HK-2 (cell line): ENCODE data around the gene NAGPA.
"Not testable (repeated sequence)": the region's sequence is repeated elsewhere in the genome, so short reads cannot be mapped to it uniquely, and the experiment has no call there.

Experiments used
- DNase-seq: peaks from one replicate; pipeline ENCODE4 v3.0.0-alpha.2; 2018; ENCODE audit not compliant: unreplicated experiment

The NAGPA gene

DNA sequence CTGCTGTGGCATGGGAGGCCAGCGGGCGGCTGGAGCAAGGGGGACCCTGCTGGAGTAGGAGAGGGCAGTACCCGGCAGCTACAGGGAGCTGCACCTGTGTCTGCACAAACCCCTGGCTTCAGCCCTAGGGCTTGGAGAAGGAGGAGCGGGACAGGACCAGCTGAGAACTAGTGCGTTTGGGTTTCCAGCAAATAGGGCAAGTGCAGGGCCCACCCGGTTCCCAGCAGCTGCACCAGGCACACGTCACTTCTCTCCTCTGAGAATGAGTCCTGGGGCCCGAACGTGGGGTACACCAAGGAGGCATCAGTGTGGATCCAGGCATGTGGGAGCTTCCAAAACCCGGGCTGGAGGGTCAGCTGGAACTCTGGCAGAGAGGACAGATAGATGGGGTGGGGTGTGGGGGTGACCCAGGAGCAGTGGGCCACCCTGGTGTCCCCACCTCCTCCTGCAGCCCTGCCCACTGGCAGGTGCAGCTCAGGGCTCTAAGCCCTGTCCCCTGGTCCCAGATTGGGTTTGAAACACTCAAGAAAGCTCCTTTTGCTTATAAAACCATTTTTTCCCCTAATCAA is 26.4 kb upstream of the NAGPA start:
- no peak for DNase-seq

DNA sequence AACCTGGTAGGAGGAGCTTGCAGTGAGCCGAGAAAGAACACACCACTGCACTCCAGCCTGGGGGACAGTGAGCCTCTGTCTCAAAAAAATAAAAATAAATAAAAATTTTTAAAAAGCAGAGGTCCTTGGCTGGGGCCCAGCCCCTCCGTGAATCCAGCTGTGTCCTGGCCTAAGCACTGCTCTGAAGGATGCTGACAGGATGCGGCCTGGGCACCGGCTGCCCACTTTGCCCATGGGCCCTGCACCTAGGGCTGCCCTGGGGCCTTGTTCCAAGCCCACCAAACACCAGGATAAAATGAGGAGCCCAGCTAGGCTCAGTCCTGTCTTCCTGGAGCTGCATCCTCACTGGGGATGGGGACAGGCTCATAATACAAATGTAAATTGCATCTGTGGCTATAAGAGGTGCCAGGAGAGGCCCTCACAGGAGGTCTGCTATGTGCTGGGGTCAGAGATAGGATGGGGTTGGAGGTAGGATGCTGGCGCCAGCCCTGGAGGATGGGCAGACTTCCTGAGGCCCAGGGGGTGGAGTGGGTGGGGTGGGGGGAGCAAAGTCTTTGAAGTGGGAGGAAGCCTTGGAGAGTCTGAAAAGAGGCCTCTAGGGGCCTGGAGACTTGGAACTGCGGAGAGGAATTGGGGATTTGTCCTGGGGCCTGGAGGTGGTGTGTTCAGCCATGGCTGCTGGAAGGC is 25.8 kb upstream of the NAGPA start:
- no peak for DNase-seq

DNA sequence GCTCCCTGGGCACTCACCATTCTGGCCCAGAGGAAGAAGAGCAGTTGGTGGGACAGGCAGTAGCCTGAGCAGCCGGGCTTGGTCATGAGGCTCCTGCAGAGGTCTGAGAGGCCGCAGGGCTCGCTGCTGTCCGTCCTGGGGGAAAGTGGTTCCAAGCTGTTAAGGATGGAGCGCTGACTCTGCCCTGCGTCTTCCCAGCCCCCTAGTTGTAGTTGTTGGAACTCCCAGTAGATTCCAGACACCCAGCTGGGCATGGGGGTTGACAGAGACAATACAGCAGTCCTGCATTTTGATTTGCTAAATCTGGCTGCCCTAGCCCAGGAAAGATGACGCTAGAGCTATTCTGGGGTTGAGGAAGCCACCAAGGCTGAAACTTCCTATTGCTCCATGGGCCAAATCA is 24.7 kb upstream of the NAGPA start:
- DNase-seq: no peak

DNA sequence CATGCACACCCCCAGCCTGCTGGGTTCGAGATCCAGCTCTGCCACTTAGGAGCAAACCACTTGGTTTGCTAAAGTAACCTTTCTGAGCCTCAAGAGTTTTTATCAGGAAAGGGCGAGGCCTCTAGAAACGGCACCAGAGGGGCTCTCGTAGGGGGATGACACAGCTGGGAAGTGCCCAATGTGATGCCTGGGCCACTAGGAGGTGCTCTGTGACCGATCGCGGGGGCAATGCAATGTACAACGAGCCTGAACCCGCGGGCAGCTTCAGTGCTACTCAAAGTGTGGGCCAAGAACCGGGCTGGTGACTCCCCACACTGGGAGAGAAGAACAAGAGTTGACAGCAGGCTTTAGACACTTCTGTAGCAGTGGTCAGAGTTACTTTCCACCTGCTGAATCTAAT is 22.6 kb upstream of the NAGPA start:
- no peak for DNase-seq

DNA sequence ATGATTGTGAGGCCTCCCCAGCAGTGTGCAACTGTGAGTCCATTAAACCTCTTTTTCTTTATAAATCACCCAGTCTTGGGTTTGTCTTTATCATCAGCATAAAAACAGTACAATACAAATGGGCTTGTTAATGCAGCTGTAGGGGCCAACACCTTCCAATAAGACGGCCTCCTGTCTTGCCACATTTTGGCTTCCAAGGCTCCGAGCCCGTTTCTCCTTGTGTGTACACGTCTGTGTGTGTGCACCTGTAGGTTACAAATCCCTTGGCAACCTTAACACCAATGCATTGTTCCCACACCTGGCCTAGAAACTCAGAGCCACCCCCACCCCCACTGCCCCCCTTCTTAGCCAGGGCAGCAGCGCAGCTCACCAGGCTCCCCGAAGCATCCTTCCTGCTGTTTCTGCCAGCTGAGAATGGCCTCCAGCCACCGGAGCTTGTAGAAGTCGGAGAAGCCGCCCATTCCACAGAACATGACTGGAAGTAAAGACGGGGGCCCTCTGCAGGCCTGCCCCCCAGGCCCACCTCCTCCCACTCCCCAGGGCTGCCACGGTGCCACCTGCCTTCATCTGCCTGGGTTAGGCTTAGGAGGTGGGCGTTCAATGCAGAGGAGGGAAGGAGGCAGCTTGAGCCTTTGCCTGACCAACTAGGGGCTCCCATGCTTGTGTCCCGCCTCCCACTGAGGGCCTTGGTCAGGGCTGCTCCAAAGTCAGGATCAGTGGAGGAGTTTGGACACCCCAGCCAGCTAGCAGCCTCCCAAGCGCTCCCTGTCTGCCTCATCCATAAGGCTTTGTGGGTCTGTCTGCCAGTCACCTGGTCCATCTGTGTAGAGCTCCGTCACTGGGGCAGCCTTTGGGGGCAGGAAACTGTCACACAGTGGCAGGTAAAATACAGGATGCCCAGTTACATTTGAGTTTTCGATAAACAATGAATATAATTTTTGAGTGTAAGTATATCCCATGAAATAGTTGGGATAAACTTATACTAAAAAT is 21.4 kb upstream of the NAGPA start:
- DNase-seq: no peak

DNA sequence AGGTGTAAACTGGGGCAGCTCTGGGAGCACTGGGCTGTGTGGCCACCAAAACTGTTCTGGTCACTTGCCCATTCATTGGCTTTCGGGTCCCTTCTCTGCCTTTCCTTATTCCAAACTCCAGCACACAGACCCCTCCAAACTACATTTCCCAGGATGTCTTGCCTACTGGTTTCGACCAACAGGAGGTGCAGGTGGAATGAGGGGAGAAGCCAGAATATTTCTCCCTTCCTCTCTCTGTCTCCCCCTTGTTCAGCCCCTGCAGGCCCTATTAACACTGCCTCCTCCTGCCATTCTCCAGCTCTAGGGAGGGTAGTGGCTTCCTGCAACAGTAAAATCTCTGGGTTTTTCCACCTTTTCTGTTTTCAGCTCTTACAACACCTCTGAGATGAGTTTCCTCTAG is 13.2 kb upstream of the NAGPA start:
- no peak for DNase-seq

DNA sequence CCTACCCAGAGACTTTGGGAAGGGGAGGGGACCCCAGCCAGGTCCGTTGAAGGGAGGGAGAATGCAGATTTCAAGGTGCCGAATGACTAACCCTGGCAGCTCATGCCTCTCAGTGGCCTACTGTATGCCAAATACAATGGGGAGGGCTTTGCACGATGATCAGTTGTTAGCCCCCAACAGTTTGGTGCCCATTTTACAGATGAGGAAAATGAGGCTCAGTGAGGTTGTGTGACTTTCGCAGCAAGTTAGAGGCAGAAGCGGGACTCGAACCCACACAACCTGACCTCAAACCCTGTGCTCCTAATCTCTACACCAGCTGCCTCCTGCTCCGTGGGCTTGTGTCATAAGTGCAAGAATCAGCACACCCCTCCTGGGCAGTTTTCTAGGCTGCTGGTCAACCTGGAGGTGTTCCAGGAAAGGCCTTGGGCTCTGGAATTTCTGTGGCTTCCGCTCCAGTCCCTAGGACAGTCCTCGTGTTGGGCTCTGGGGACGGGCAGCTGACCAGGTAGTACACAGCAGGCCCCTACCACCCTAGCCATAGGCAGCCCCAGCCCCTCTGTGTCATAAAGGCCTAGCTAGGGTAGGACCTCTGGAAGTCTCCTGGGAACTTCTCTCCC is 11.9 kb upstream of the NAGPA start:
- DNase-seq: no peak

DNA sequence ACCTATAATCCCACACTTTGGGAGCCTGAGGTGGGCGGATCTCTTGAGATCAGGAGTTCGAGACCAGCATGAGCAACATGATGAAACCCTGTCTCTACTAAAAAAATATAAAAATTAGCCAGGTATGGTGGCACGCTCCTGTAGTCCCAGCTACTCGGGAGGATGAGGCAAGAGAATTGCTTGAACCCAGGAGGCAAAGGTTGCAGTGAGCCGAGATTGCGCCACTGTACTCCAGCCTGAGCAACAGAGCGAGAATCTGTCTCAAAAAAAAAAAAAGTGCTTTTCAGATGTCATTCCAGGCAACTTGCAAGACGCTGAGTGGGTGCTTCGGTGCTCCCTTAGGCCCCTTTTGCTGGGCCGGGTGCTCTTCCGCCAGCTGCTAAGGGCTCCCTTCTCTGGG is 10.8 kb upstream of the NAGPA start:
- DNase-seq: not testable (repeated sequence)

DNA sequence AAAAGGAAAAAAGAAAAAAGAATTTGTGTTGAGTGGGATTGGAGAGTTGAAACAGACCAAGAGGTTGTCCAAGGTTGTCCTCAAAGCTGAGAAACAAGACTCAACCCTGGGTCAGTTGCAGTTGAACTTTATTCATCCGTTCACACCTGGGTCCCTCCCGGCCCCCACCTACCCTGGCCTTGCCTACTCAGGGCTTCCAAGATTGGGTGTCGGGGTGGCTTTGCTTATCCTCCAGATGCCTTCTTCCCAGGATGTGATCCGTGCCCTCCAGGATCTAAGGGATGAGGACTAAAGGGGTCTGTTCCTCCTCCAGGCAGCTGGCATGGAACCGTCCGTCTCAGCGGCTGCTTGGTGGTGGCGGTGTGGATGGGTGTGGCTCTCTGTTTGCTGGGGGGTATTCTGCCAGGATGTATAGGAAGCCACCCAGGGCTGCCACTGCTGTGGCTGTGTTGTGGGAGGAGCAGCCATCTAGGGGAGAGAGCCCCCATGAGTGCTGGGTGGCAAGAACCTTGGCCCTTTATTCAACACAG is 10.3 kb upstream of the NAGPA start:
- no peak for DNase-seq

DNA sequence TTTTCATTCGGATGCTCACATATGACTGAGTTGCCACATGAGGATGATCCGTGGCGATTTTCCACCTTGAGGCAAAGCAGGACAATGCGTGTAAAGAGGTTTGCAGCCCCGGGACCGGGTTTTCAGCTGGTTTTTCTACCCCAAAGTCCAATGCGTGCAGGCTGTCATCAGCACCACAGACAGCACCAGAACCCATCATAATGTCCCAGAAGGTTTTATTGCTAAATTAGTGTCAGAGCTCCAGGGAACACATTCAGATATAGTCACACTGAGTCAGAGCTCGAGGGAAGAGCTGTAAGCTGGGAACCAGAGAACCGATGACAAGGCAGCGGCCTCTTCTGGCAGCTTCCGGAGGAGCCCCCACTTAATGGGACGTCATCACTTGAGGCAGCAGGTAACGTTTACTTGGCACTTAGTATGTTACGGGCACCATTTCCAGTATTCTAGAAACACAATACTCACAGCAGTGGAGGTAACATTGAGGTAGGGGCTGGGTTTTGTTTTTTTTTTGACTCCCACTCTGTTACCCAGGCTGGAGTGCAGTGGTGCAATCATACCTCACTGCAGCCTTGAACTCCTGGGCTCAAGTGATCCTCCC is 8.9 kb upstream of the NAGPA start:
- no peak for DNase-seq

DNA sequence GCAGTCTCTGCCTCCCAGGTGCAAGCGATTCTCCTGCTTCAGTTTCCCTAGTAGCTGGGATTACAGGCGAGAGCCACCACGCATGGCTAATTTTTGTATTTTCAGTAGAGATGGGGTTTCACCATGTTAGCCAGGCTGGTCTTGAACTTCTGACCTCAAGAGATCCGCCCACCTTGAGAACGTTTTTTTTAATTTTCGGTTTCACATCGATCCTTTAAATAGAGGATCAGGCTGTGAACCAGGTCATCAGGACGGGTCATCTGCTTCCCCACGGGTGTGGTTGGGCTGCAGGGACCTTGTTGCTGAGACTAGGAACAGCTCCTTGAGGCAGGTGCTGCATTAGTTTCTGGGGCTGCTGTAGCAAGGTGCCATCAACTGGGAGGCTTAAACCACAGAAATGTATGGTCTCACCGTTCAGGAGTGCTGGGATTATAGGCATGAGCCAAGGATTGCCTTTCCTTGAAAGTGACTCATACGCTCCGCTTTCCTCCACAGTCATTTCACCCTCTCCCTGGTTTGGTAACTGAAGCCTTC is 7.9 kb upstream of the NAGPA start:
- peak; percentile 22 for DNase-seq

DNA sequence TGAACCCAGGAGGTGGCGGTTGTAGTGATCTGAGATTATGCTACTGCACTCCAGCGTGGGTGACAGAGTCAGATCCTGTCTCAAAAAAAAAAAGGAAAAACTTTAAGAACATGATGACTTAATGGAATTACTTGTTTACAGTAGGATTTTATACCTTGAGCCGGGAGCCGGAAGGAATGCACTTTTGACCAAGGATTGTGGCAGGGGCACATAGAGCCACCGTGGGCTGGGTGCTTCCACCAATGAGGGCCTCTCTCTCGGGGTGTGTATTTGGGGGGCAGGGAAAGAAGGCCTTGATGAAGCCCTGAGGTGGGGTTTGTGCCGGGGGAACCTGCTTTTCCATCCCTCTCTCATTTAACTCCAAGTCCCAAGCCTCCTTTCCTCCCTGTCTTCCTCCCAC is 6.7 kb upstream of the NAGPA start:
- DNase-seq: no peak

DNA sequence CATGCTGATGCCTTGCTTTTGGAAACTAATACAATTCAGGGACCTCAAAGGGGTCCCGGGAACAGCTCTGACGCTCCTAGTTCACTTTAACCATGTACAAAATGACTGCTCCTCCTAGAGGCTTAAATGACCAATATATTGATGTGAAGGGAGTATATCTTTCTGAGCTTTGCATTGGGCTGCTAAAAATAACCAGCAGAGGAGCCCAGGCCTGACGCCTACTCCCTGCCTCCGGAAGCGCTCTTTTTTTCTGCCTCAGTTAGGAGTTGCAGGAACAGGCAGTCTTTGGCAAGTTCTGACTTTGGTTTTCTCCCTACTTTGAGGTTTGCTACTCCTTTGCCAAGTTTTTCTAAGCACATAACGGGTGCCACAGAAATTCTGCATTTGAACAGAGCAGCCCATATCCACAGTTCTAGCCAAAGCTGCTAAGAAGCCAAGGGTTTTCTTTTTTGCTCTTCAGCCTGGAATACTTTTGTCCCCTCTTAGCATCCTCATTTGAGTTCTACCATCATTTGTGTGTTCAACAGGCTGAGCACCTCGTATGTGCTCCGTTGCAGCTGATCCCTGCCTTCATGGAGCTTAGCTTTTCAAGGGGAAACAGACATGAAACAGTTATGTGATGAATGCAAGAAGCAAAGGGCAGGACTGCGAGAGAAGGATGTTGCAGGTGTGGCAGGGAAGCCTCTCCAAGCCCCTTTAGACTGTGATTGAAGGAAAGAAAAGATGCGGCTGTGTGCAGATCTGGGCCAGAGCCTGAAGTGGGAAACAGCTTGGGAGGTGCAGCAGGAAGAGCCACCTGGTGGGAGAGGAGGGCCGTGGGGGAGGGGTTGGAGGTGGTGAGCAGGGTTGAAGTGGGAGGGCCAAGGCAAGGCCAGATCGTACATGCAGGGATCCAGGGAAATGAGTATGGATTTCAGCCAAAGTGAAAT is 2.8 kb upstream of the NAGPA start:
- no peak for DNase-seq

DNA sequence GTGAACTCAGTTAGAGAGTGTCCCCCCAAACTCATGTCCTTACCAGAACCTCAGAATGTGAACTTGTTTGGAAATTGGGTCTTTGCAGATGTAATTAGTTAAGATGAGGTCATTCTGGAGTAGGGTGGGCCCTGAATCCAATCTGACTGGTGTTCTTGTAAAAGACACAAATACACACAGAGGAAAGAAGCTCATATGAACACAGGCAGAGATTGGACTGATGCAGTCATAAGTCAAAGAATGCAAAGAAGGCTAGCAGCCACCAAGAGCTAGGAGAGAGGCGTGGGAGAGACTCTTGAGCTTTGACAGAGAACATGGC is 2.1 kb upstream of the NAGPA start:
- no peak for DNase-seq

DNA sequence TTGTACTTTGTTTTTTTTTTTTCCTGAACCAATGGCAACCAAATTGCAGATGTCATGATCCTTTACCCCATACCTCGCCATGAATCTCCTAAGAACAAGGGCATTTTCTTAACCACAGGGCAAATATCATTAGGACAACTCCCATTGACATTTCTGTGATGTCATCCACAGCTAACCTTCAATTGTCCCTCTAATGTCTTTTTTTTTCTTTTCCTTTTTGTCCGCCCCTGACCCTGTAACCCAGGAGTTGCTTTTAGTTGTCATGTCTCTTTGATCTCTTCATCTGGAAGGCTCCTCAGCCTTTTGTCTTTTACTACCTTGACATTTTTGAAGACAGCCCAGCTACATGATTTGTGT is 410 bp upstream of the NAGPA start:
- no peak for DNase-seq

DNA sequence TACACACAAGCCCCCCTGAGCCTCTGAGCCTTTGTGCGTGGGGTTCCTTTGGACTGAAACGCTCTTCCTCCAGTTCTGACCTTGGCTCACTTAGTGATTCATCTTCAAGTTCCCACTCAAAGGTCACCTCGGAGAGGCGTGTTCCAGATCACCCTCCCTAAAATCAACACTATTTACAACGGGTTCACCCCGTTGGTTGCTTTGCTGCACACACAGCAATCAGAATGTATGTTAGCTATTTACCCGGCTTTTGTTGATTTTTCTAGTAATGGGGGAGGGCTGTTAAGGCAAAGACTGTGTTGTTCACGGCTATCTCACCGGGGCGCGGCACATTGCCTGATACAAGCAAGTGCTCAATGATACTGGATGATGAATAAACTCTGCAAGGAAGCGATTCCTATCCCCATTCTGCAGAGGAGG is 977 bp downstream of the NAGPA start:
- no peak for DNase-seq

DNA sequence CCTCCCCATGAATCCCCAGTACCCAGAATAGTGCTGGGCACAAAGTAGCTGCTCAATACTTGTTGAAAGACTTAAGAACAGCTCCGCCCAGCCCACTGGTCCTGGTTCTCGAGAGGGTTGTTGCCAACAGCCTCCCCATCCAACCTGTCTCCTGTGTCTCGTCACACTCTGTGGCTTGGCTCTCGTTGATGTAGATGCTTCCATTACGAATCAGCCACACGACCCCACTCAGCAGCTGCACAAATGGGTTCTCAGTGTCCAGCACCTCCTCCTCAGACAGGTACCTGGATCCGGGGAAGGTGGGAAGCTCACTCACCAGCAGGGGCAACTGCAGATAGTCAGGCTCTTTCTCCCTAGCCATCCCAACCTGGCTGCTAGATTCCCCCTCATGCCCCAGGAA is 2.1 kb downstream of the NAGPA start:
- no peak for DNase-seq

DNA sequence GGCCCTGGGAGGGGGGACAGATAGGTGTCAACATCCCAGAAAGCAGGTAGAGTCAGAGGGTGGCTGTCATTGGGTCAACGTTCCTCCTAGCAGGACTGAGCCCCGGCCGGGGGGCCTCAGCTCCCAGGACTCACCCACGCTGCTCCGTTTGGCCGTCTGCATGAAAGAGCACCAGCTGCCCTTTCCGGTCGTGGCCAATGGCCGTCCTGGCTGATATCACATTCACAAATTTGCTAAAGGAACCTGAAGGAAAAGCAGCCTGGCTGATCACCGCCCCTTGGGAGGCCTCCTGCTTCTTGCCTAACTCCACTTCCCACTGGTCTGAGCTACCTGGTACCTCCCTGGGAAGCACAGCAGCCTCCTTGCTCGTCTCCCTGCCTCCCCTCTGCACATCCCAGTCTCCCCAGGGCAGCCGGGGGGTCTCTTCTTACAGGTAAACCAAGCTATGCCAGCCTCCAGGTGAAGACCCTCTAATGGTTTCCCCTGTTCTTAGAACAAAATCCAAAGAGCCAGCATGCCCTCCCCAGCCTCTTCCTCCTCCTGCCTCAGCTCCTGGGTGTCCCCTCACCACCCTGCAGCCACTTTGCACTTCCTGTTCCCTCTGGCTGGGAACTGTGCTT is 3.4 kb downstream of the NAGPA start:
- no peak for DNase-seq

DNA sequence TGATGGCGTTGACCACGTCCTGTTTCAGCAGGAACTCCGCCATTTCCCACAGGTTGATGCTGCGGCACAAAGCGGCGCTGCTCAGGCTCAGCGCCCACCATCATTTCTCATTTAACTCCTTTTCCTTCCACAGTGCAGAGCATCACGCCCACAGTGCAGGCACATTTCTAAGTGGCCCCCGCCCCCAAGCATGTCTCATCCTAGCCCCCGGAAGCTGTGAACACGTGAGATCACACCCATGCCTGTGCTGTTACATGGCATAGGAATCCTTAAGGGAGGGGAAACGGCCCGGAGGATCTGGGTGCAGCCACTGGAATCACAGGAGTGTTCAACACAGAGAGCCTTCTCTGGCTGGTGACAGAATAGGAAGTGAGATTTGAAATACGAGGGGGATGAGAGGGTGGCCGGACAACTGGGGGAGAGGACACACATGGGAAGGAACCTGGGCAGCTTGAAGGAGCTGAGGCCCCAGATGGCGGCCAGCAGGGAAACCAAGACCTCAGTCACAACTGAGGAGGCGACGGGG is 4.7 kb downstream of the NAGPA start:
- no peak for DNase-seq
